Small intestine (tissue), 7 donors: ENCODE results near the gene TRIM47. TPM values are rescaled to one million over a fixed set of nuclear protein-coding genes. Genes with fewer than 3 reads are reported as not detected.

Source experiments
- DNase-seq, 2 donors: peaks; one replicate each; pipeline versions ENCODE4 v3.0.0 to v3.0.0-alpha.2; 2013
- FAIRE-seq: peaks from 2 replicates; lab custom pipeline; 2012; peaks lifted over from hg19 to GRCh38; lab: Jason Lieb, UNC
- H3K27ac ChIP-seq, 3 donors: one replicate each; pipeline ENCODE4 v1.5.1; 2013; ENCODE audit warnings: low read length in 2 of 3, mild to moderate bottlenecking in 2 of 3, control low read depth in 1 of 3, inconsistent platforms in 1 of 3, low read depth in 1 of 3, moderate library complexity in 1 of 3
- H3K27me3 ChIP-seq, 3 donors: one replicate each; pipeline ENCODE4 v1.6.1; 2013; ENCODE audit warnings: low read length in 3 of 3, inconsistent platforms in 1 of 3; ENCODE audit not compliant: control insufficient read depth in 3 of 3, insufficient read depth in 3 of 3
- H3K36me3 ChIP-seq, 3 donors: one replicate each; pipeline ENCODE4 v1.6.1; 2013; ENCODE audit warnings: low read length in 3 of 3, inconsistent platforms in 1 of 3, low read depth in 1 of 3, mild to moderate bottlenecking in 1 of 3, moderate library complexity in 1 of 3; ENCODE audit not compliant: control insufficient read depth in 3 of 3, insufficient read depth in 2 of 3
- H3K4me1 ChIP-seq, 3 donors: one replicate each; pipeline ENCODE4 v1.6.1; 2013; ENCODE audit warnings: low read length in 2 of 3, inconsistent platforms in 1 of 3, low read depth in 1 of 3, mild to moderate bottlenecking in 1 of 3, moderate library complexity in 1 of 3; ENCODE audit not compliant: control insufficient read depth in 3 of 3, insufficient read depth in 2 of 3
- H3K4me3 ChIP-seq, 3 donors: one replicate each; pipeline ENCODE4 v1.5.1; 2013; ENCODE audit warnings: low read length in 3 of 3, control low read depth in 1 of 3, inconsistent platforms in 1 of 3, low read depth in 1 of 3, mild to moderate bottlenecking in 1 of 3, moderate library complexity in 1 of 3
- H3K9me3 ChIP-seq, 2 donors: one replicate each; pipeline ENCODE4 v1.6.1; 2013; ENCODE audit warnings: low read depth in 1 of 2, low read length in 1 of 2; ENCODE audit not compliant: control insufficient read depth in 2 of 2, insufficient read depth in 1 of 2
- WGBS, 3 donors: extraction: QIAGEN DNeasy Blood & Tissue Kit; methylation state at CpG; one replicate each; pipeline ENCODE4 v1.1.7; 2013; 5-methylcytosine and 5-hydroxymethylcytosine counted together
- polyA plus RNA-seq, 4 donors: library from polyadenylated mRNA; stranded (reverse) in 3 of 4; unstranded in 1 of 4; fragments of 200-250 nt in 3 of 4; fragments of 120-200 nt in 1 of 4; gene quantifications; one replicate each; pipeline versions ENCODE4 v1.2.1 to v1.2.3, GENCODE V29; 2013
- donor health status: healthy with polysubstance abuse.
- donor health status: control.
- donor health status: control.
- donor health status: Bipolar disorder and iron deficiency.
- donor health status: healthy.

Gene TRIM47
- polyA plus RNA-seq, 4 donors: 4.9 to 63.3 (median 43.8) TPM

- 56 to 84% (median 68%) methylated on average over 14 to 15 of the region's 15 CpGs for WGBS, 3 donors
- H3K4me3 ChIP-seq: no peak overlapping the region
- H3K4me1 ChIP-seq: peaks cover 0 to 20% (median 3%) of the 10 kb centered on the region in 3 donors
- no peaks in the 10 kb centered on the region for H3K27me3 ChIP-seq
- no peak overlapping the region for H3K27ac ChIP-seq
- FAIRE-seq: no peak
- no peaks in the 10 kb centered on the region for H3K9me3 ChIP-seq
- H3K36me3 ChIP-seq: peaks cover 0 to 90% (median 3%) of the 10 kb centered on the region in 3 donors
- peak in 1 of 2 donors; percentile 29 for DNase-seq
Observed at GRCh38 chr17:75831032-75831571, 47.3 kb downstream of the TRIM47 start.

DNA sequence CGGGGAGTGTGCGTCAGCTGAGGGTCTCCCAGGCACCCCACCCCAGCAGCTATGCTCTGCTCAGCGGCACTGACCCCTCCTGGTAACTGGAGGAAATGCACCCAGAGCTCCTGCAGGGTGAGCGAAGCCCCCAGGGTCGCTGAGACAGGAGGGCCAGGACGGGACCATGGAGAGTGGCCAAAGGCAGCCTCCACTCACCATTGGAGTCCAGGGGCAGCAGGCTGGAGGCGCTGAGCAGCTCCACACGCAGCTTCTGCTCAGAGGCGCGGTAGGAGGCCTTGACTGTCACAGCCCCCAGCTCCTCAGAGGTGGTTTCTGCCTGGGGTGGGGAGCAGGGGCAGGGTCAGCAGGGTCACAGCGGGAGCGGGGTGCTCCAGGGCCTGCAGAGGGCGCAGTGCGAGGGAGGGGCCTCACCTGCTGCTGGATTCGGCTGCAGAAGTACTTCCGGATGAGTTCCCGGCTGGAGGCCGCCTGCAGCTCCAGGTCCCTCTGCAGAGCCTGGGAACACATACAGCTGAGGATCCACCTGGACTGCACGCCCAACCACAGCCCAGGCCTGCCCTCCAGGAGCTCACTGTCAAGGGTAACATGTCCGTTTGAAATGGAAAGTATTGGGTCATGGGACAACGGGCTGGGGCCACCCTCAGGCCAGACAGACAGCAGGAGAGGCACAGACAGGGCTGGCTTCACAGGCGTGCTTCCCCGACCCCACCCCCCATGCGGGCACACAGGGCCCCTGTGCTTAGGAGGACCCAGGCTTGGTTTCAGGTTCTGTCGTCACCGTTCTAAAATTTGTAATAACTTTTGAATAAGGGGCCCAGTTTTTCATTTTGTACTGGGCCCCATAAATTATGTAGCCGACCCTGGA, 48.0 kb downstream of the TRIM47 start:
- no peak for FAIRE-seq
- peak; percentile 46 to 70 for DNase-seq
- Histone ChIP-seq H3K4me1 (peaks cover 0 to 20% (median 3%) of the 10 kb centered on the region in 3 donors), H3K36me3 (peaks cover 0 to 90% (median 3%) of the 10 kb centered on the region in 3 donors), H3K27ac (no peak overlapping the region), H3K4me3 (peak overlapping the region in 1 of 3 donors; percentile 12), H3K9me3 (no peaks in the 10 kb centered on the region), H3K27me3 (no peaks in the 10 kb centered on the region)
- WGBS, 3 donors: 35 to 73% (median 51%) methylated on average over 27 of the region's 27 CpGs

GRCh38 chr17:75829747-75830146, 48.6 kb downstream of the TRIM47 start:
- FAIRE-seq: no peak
- no peak for DNase-seq
- 73 to 85% (median 83%) methylated on average over 7 of the region's 7 CpGs for WGBS, 3 donors
- Histone ChIP-seq H3K4me1 (peaks cover 0 to 20% (median 3%) of the 10 kb centered on the region in 3 donors), H3K27ac (no peak overlapping the region), H3K27me3 (no peaks in the 10 kb centered on the region), H3K36me3 (peaks cover 0 to 90% (median 3%) of the 10 kb centered on the region in 3 donors), H3K4me3 (no peak overlapping the region), H3K9me3 (no peaks in the 10 kb centered on the region)

- H3K9me3 ChIP-seq: no peaks in the 10 kb centered on the region
- no peak overlapping the region for H3K4me3 ChIP-seq
- no peak overlapping the region for H3K27ac ChIP-seq
- WGBS, 3 donors: 81 to 89% (median 85%) methylated on average over 19 of the region's 19 CpGs
- peaks cover 3 to 90% (median 4%) of the 10 kb centered on the region in 3 donors for H3K36me3 ChIP-seq
- peaks cover 0 to 20% (median 3%) of the 10 kb centered on the region in 3 donors for H3K4me1 ChIP-seq
- DNase-seq: no peak
- no peaks in the 10 kb centered on the region for H3K27me3 ChIP-seq
- FAIRE-seq: no peak
Observed at GRCh38 chr17:75828741-75829140, 49.6 kb downstream of the TRIM47 start.

- Histone ChIP-seq H3K27ac (peak overlapping the region in 2 of 3 donors; percentile 41 to 55), H3K9me3 (no peaks in the 10 kb centered on the region), H3K36me3 (peaks cover 6 to 92% (median 8%) of the 10 kb centered on the region in 3 donors), H3K4me3 (peak overlapping the region in 2 of 3 donors; percentile 8 to 20), H3K4me1 (peaks cover 0 to 20% (median 3%) of the 10 kb centered on the region in 3 donors), H3K27me3 (no peaks in the 10 kb centered on the region)
- FAIRE-seq (no peak), DNase-seq (no peak)
- 55 to 64% (median 63%) methylated on average over 7 to 11 of the region's 11 CpGs for WGBS, 3 donors
Observed at GRCh38 chr17:75828076-75828400, 50.3 kb downstream of the TRIM47 start.

GRCh38 chr17:75827308-75828075, 50.9 kb downstream of the TRIM47 start:
- peak overlapping the region in 2 of 3 donors; percentile 41 to 55 for H3K27ac ChIP-seq
- peaks cover 8 to 92% (median 8%) of the 10 kb centered on the region in 3 donors for H3K36me3 ChIP-seq
- H3K27me3 ChIP-seq: no peaks in the 10 kb centered on the region
- H3K4me3 ChIP-seq: peak overlapping the region in 2 of 3 donors; percentile 8 to 20
- H3K4me1 ChIP-seq: peaks cover 0 to 20% (median 3%) of the 10 kb centered on the region in 3 donors
- FAIRE-seq (no peak), DNase-seq (peak; percentile 49 to 75)
- 23 to 39% (median 26%) methylated on average over 19 to 21 of the region's 21 CpGs for WGBS, 3 donors
- H3K9me3 ChIP-seq: no peaks in the 10 kb centered on the region

DNA sequence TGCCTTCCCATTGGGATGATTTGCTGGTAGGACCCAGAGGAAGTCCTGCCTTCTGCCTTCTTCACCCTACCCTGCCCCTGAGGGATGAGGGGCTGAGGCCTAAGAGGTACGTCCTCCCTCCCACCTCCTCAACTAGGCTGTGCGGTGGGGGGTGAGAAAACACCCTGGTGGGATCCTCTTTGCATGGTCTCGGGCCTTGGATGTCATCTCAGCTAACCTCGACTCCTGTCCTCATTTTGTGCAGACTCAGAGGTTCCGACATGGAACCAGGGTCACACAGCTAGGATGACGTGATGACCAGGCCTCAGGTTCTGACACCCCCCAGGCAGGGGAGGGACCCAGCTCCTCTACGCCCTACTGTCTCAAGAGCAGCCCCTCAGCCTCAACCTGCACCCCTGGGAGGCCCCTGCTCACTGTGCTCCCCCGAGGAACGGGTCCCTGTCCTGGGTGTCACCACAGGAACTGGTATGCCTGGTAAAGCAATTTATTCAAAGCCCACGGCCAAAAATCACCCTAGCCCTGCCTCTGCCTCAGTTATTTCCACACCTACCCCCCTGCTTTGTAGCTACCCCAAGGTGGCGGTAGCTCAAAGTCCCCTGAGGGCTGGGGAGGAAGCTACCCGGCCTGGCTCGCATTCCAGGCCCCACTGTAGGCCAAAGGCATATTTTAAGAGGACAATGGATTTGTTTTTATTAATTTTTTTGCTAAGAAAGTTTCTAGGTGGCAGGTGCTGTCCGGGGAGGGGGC, 51.6 kb downstream of the TRIM47 start:
- H3K9me3 ChIP-seq: no peaks in the 10 kb centered on the region
- DNase-seq (no peak), FAIRE-seq (no peak)
- H3K27me3 ChIP-seq: no peaks in the 10 kb centered on the region
- H3K36me3 ChIP-seq: peaks cover 8 to 92% (median 8%) of the 10 kb centered on the region in 3 donors
- H3K27ac ChIP-seq: peak overlapping the region in 2 of 3 donors; percentile 41 to 55
- no peak overlapping the region for H3K4me3 ChIP-seq
- 72 to 75% (median 72%) methylated on average over 14 of the region's 14 CpGs for WGBS, 3 donors
- H3K4me1 ChIP-seq: peaks cover 0 to 20% (median 3%) of the 10 kb centered on the region in 3 donors
